ENCODE measurements around the gene TRMT2A.

DNA sequence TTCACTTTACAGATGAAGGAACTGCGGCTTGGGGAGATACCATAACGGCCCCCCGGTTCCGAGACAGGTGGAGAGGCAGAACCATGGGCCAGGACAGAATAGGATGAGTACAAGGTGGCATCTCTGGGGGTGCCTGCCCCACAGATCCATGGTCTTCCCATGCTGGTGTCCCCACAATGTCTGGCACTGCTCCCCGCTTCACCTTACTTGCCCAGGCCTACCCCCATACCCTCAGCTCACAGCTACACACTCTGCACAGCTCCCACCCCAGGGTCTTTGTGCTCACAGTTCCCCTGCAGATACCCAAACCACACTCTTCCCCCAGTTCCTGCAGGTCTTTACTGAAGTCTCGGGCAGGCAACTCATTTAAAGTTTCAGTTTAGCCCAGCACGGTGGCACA lies 48.4 kb downstream of the TRMT2A start:
- TF ChIP-seq, protein P1, sequence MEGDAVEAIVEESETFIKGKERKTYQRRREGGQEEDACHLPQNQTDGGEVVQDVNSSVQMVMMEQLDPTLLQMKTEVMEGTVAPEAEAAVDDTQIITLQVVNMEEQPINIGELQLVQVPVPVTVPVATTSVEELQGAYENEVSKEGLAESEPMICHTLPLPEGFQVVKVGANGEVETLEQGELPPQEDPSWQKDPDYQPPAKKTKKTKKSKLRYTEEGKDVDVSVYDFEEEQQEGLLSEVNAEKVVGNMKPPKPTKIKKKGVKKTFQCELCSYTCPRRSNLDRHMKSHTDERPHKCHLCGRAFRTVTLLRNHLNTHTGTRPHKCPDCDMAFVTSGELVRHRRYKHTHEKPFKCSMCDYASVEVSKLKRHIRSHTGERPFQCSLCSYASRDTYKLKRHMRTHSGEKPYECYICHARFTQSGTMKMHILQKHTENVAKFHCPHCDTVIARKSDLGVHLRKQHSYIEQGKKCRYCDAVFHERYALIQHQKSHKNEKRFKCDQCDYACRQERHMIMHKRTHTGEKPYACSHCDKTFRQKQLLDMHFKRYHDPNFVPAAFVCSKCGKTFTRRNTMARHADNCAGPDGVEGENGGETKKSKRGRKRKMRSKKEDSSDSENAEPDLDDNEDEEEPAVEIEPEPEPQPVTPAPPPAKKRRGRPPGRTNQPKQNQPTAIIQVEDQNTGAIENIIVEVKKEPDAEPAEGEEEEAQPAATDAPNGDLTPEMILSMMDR (IDR thresholded peaks at IDR 0.05; ENCODE audit: low read depth, low read length), result no peak
- TF ChIP-seq EZH2phosphoT487 (IDR thresholded peaks at IDR 0.05; ENCODE audit: low read depth), result no peak
